HepG2 (cell line): ENCODE data around the gene VWA1. TPM values are rescaled to one million over a fixed set of nuclear protein-coding genes. Genes with fewer than 3 reads are reported as not detected.

Experiments
- GTF2F1 ChIP-seq: fragments of 150-350 bp; IDR thresholded peaks from 2 replicates; pipeline ENCODE4 v1.6.1; 2014; ENCODE audit warnings: low read length
- HOXA5 ChIP-seq: sonication (generic); formaldehyde crosslinking; IDR thresholded peaks from 2 replicates; pipeline ENCODE4 v1.4.0; 2020; ENCODE audit warnings: missing genetic modification reagents
- KMT2B ChIP-seq: IDR thresholded peaks from 2 replicates; pipeline ENCODE4 v1.6.1; 2016; ENCODE audit warnings: missing genetic modification reagents, missing compliant biosample characterization
- NFYB ChIP-seq: sonication (generic); formaldehyde crosslinking; IDR thresholded peaks from 2 replicates; pipeline ENCODE4 v1.4.0; 2020; ENCODE audit warnings: missing genetic modification reagents
- SOX6 ChIP-seq, 2 experiments: fragments of 450-650 bp in 1 of 2; sonication (generic) in 1 of 2; formaldehyde crosslinking in 1 of 2; IDR thresholded peaks; 2 replicates each; pipeline versions ENCODE4 v1.4.0 to v1.6.1; 2017 to 2020; ENCODE audit warnings: antibody characterized with exemption in 1 of 2, mild to moderate bottlenecking in 1 of 2, missing genetic modification reagents in 1 of 2
- ZNF446 ChIP-seq: sonication (generic); formaldehyde crosslinking; IDR thresholded peaks from 2 replicates; pipeline ENCODE4 v1.5.0; 2020; ENCODE audit warnings: mild to moderate bottlenecking, missing genetic modification reagents
- ZNF556 ChIP-seq: sonication (generic); formaldehyde crosslinking; IDR thresholded peaks from 2 replicates; pipeline ENCODE4 v1.4.0; 2020; ENCODE audit warnings: mild to moderate bottlenecking, missing genetic modification reagents, borderline replicate concordance
- ZNF605 ChIP-seq: sonication (generic); formaldehyde crosslinking; IDR thresholded peaks from 2 replicates; pipeline ENCODE4 v1.8.0; 2022; ENCODE audit warnings: mild to moderate bottlenecking, missing genetic modification reagents
- ZNF724P ChIP-seq: sonication (generic); formaldehyde crosslinking; IDR thresholded peaks from 2 replicates; pipeline ENCODE4 v1.8.0; 2022; ENCODE audit warnings: missing genetic modification reagents, borderline replicate concordance
- ZNF891 ChIP-seq: sonication (generic); formaldehyde crosslinking; IDR thresholded peaks from 2 replicates; pipeline ENCODE4 v1.5.0; 2020; ENCODE audit warnings: mild to moderate bottlenecking, missing genetic modification reagents
- polyA plus RNA-seq, 8 experiments: library from polyadenylated mRNA; depleted of rRNA in 3 of 8; stranded (reverse) in 7 of 8; unstranded in 1 of 8; fragments of >200 nt; fragmentation: Illumina TruSeq in 4 of 8; extraction: Trizol in 4 of 8; gene quantifications; 2 replicates each; pipeline versions ENCODE4 v1.2.1 to v1.2.3, GENCODE V29; 2011 to 2016; ENCODE audit warnings: low read depth in 4 of 8, missing spikeins in 1 of 8, mixed read lengths in 1 of 8; ENCODE audit not compliant: insufficient read depth in 1 of 8
- total RNA-seq, 5 experiments: library from RNA; depleted of rRNA; stranded (reverse); fragments of >200 nt; fragmentation: Illumina TruSeq; extraction: Trizol; gene quantifications; 2 replicates each; pipeline ENCODE4 v1.2.3, GENCODE V29; 2016; ENCODE audit warnings: low read depth in 1 of 5
- TF ChIP-seq, protein P1 (sequence below): sonication (generic); formaldehyde crosslinking; IDR thresholded peaks from 2 replicates; pipeline ENCODE4 v1.9.0; 2021; ENCODE audit warnings: mild to moderate bottlenecking, missing genetic modification reagents
- TF ChIP-seq, protein P2 (sequence below): sonication (generic); formaldehyde crosslinking; conservative IDR thresholded peaks from 2 replicates; pipeline ENCODE4 v1.4.0; 2020; ENCODE audit warnings: missing genetic modification reagents
- TF ChIP-seq, protein P3 (sequence below): sonication (generic); formaldehyde crosslinking; IDR thresholded peaks from 2 replicates; pipeline ENCODE4 v1.9.0; 2021; ENCODE audit warnings: missing genetic modification reagents, borderline replicate concordance
- TF ChIP-seq, protein P4 (sequence below): sonication (generic); formaldehyde crosslinking; IDR thresholded peaks from 2 replicates; pipeline ENCODE4 v1.4.0; 2020; ENCODE audit warnings: mild to moderate bottlenecking, missing genetic modification reagents
- TF ChIP-seq, protein P5 (sequence below): sonication (generic); formaldehyde crosslinking; IDR thresholded peaks from 2 replicates; pipeline ENCODE4; 2020; ENCODE audit warnings: missing genetic modification reagents, mild to moderate bottlenecking, borderline replicate concordance

VWA1 gene
- total and polyA plus RNA-seq, 2 of the 13 experiments (the other 11 are each of a cell fraction or from before 2014, with no cell fraction given) = 40.9 to 57.5 TPM

DNA sequence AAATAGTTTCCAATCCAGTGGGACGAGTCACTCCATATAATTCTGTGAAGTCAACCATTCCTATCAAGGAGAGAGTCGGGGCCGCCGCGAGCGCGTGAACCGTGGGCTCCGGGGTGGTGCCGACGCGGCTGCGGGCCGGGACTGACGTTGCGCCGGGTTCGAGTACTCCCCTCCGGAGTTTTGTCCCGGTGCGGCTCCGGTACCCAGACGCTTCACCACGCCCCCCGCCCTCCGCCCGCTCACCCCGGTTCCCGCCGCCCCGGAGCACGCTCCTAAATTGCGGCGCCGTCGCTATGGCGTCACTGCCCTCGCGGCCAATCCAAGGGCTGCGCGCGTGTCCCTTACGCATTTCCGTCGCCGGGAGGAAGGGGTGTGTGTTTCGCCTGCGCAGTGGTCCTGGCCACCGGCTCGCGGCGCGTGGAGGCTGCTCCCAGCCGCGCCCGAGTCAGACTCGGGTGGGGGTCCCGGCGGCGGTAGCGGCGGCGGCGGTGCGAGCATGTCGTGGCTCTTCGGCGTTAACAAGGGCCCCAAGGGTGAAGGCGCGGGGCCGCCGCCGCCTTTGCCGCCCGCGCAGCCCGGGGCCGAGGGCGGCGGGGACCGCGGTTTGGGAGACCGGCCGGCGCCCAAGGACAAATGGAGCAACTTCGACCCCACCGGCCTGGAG lies 36.0 kb downstream of the VWA1 start, which contains the start of gene ATAD3B (continued):
- TF ChIP-seq, protein P1, sequence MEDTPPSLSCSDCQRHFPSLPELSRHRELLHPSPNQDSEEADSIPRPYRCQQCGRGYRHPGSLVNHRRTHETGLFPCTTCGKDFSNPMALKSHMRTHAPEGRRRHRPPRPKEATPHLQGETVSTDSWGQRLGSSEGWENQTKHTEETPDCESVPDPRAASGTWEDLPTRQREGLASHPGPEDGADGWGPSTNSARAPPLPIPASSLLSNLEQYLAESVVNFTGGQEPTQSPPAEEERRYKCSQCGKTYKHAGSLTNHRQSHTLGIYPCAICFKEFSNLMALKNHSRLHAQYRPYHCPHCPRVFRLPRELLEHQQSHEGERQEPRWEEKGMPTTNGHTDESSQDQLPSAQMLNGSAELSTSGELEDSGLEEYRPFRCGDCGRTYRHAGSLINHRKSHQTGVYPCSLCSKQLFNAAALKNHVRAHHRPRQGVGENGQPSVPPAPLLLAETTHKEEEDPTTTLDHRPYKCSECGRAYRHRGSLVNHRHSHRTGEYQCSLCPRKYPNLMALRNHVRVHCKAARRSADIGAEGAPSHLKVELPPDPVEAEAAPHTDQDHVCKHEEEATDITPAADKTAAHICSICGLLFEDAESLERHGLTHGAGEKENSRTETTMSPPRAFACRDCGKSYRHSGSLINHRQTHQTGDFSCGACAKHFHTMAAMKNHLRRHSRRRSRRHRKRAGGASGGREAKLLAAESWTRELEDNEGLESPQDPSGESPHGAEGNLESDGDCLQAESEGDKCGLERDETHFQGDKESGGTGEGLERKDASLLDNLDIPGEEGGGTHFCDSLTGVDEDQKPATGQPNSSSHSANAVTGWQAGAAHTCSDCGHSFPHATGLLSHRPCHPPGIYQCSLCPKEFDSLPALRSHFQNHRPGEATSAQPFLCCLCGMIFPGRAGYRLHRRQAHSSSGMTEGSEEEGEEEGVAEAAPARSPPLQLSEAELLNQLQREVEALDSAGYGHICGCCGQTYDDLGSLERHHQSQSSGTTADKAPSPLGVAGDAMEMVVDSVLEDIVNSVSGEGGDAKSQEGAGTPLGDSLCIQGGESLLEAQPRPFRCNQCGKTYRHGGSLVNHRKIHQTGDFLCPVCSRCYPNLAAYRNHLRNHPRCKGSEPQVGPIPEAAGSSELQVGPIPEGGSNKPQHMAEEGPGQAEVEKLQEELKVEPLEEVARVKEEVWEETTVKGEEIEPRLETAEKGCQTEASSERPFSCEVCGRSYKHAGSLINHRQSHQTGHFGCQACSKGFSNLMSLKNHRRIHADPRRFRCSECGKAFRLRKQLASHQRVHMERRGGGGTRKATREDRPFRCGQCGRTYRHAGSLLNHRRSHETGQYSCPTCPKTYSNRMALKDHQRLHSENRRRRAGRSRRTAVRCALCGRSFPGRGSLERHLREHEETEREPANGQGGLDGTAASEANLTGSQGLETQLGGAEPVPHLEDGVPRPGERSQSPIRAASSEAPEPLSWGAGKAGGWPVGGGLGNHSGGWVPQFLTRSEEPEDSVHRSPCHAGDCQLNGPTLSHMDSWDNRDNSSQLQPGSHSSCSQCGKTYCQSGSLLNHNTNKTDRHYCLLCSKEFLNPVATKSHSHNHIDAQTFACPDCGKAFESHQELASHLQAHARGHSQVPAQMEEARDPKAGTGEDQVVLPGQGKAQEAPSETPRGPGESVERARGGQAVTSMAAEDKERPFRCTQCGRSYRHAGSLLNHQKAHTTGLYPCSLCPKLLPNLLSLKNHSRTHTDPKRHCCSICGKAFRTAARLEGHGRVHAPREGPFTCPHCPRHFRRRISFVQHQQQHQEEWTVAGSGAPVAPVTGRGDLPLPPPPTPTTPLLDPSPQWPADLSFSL (CRISPR knock-in tag) = no peak
- TF ChIP-seq ZNF556 (CRISPR knock-in tag) (no peak; the same call in 1 of the 2 replicates), ZNF605 (no peak), GTF2F1 (no peak), KMT2B (CRISPR knock-in tag) (peak; percentile 74; the same call in 1 of the 2 replicates), ZNF446 (CRISPR knock-in tag) (no peak), ZNF891 (no peak), NFYB (CRISPR knock-in tag) (peak; percentile 94), HOXA5 (CRISPR knock-in tag) (peak; percentile 35; the same call in 1 of the 2 replicates), ZNF724P (CRISPR knock-in tag) (no peak), SOX6 (IDR thresholded peaks at IDR 0.05) (no peak), SOX6 (CRISPR knock-in tag; IDR thresholded peaks at IDR 0.05) (peak; percentile 58)
- TF ChIP-seq, protein P2, sequence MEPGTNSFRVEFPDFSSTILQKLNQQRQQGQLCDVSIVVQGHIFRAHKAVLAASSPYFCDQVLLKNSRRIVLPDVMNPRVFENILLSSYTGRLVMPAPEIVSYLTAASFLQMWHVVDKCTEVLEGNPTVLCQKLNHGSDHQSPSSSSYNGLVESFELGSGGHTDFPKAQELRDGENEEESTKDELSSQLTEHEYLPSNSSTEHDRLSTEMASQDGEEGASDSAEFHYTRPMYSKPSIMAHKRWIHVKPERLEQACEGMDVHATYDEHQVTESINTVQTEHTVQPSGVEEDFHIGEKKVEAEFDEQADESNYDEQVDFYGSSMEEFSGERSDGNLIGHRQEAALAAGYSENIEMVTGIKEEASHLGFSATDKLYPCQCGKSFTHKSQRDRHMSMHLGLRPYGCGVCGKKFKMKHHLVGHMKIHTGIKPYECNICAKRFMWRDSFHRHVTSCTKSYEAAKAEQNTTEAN (CRISPR knock-in tag) = no peak
- TF ChIP-seq, protein P3, sequence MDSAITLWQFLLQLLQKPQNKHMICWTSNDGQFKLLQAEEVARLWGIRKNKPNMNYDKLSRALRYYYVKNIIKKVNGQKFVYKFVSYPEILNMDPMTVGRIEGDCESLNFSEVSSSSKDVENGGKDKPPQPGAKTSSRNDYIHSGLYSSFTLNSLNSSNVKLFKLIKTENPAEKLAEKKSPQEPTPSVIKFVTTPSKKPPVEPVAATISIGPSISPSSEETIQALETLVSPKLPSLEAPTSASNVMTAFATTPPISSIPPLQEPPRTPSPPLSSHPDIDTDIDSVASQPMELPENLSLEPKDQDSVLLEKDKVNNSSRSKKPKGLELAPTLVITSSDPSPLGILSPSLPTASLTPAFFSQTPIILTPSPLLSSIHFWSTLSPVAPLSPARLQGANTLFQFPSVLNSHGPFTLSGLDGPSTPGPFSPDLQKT = no peak
- TF ChIP-seq, protein P4, sequence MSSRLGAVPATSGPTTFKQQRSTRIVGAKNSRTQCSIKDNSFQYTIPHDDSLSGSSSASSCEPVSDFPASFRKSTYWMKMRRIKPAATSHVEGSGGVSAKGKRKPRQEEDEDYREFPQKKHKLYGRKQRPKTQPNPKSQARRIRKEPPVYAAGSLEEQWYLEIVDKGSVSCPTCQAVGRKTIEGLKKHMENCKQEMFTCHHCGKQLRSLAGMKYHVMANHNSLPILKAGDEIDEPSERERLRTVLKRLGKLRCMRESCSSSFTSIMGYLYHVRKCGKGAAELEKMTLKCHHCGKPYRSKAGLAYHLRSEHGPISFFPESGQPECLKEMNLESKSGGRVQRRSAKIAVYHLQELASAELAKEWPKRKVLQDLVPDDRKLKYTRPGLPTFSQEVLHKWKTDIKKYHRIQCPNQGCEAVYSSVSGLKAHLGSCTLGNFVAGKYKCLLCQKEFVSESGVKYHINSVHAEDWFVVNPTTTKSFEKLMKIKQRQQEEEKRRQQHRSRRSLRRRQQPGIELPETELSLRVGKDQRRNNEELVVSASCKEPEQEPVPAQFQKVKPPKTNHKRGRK (CRISPR knock-in tag) = no peak
- TF ChIP-seq, protein P5, sequence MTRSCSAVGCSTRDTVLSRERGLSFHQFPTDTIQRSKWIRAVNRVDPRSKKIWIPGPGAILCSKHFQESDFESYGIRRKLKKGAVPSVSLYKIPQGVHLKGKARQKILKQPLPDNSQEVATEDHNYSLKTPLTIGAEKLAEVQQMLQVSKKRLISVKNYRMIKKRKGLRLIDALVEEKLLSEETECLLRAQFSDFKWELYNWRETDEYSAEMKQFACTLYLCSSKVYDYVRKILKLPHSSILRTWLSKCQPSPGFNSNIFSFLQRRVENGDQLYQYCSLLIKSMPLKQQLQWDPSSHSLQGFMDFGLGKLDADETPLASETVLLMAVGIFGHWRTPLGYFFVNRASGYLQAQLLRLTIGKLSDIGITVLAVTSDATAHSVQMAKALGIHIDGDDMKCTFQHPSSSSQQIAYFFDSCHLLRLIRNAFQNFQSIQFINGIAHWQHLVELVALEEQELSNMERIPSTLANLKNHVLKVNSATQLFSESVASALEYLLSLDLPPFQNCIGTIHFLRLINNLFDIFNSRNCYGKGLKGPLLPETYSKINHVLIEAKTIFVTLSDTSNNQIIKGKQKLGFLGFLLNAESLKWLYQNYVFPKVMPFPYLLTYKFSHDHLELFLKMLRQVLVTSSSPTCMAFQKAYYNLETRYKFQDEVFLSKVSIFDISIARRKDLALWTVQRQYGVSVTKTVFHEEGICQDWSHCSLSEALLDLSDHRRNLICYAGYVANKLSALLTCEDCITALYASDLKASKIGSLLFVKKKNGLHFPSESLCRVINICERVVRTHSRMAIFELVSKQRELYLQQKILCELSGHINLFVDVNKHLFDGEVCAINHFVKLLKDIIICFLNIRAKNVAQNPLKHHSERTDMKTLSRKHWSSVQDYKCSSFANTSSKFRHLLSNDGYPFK (CRISPR knock-in tag) = peak; percentile 50; the same call in 1 of the 2 replicates
